ENCODE measurements around the gene IL1A. TPM values are rescaled to one million over a fixed set of nuclear protein-coding genes. Genes with fewer than 3 reads are reported as not detected.
A peak's percentile ranks its signal among the peaks of the same experiment; 100 is the strongest.

Gene IL1A
- total RNA-seq, 1 experiment from 2014 or later = 6.3 TPM

GRCh38 chr2:112805542-112805941 is 21.2 kb upstream of the IL1A start:
- intact Hi-C loops (cut with micrococcal nuclease; ENCODE audit: unreplicated experiment) = loop anchor here (2.0 kb wide), 1 partner anchor 41 kb away; the partner anchor contains the start of gene CKAP2L
- Histone ChIP-seq H3K9me3 (ENCODE audit: low read depth, low read length, poor library complexity, severe bottlenecking) (peaks cover 11% of the 10 kb centered on the region), H3K4me3 (ENCODE audit: low read depth, low read length, poor library complexity, severe bottlenecking) (no peak overlapping the region), H3K4me1 (ENCODE audit: insufficient read depth, low read length, poor library complexity, severe bottlenecking) (no peaks in the 10 kb centered on the region), H3K27me3 (replicated peaks; ENCODE audit: insufficient read depth, low read depth, low read length, poor library complexity) (no peaks in the 10 kb centered on the region), H3K36me3 (ENCODE audit: insufficient read depth, low read length, poor library complexity, severe bottlenecking) (no peaks in the 10 kb centered on the region), H3K27ac (ENCODE audit: low read depth, low read length, poor library complexity, severe bottlenecking) (no peak overlapping the region)
- CTCF ChIA-PET = no interaction called here
- TF ChIP-seq EZH2 (IDR thresholded peaks at IDR 0.05; ENCODE audit: borderline replicate concordance, low read depth, low read length, poor library complexity, severe bottlenecking) = no peak
- no peak for TF ChIP-seq CTCF (conservative IDR thresholded peaks at IDR 0.05; ENCODE audit: low read depth, low read length)
- no peak for DNase-seq (ENCODE audit: low spot score)
- BruUV-seq (replicated peaks) = no TSS peak
- POLR2A ChIA-PET (ENCODE audit: low non-redundant PET) = no interaction called here

GRCh38 chr2:112803691-112804521 is 19.6 kb upstream of the IL1A start:
- Histone ChIP-seq H3K9me3 (ENCODE audit: low read depth, low read length, poor library complexity, severe bottlenecking) (peaks cover 11% of the 10 kb centered on the region), H3K4me3 (ENCODE audit: low read depth, low read length, poor library complexity, severe bottlenecking) (no peak overlapping the region), H3K27me3 (replicated peaks; ENCODE audit: insufficient read depth, low read depth, low read length, poor library complexity) (no peaks in the 10 kb centered on the region), H3K4me1 (ENCODE audit: insufficient read depth, low read length, poor library complexity, severe bottlenecking) (no peaks in the 10 kb centered on the region), H3K36me3 (ENCODE audit: insufficient read depth, low read length, poor library complexity, severe bottlenecking) (no peaks in the 10 kb centered on the region), H3K27ac (ENCODE audit: low read depth, low read length, poor library complexity, severe bottlenecking) (no peak overlapping the region)
- intact Hi-C loops (cut with micrococcal nuclease; ENCODE audit: unreplicated experiment) = loop anchor here (2.0 kb wide), 1 partner anchor 39 kb away; the partner anchor contains the start of gene CKAP2L
- no peak for TF ChIP-seq EZH2 (IDR thresholded peaks at IDR 0.05; ENCODE audit: borderline replicate concordance, low read depth, low read length, poor library complexity, severe bottlenecking)
- no peak for TF ChIP-seq CTCF (conservative IDR thresholded peaks at IDR 0.05; ENCODE audit: low read depth, low read length)
- ChIA-PET POLR2A (ENCODE audit: low non-redundant PET) (no interaction called here), CTCF (no interaction called here)
- DNase-seq (ENCODE audit: low spot score) = no peak
- BruUV-seq (replicated peaks) = no TSS peak

DNA sequence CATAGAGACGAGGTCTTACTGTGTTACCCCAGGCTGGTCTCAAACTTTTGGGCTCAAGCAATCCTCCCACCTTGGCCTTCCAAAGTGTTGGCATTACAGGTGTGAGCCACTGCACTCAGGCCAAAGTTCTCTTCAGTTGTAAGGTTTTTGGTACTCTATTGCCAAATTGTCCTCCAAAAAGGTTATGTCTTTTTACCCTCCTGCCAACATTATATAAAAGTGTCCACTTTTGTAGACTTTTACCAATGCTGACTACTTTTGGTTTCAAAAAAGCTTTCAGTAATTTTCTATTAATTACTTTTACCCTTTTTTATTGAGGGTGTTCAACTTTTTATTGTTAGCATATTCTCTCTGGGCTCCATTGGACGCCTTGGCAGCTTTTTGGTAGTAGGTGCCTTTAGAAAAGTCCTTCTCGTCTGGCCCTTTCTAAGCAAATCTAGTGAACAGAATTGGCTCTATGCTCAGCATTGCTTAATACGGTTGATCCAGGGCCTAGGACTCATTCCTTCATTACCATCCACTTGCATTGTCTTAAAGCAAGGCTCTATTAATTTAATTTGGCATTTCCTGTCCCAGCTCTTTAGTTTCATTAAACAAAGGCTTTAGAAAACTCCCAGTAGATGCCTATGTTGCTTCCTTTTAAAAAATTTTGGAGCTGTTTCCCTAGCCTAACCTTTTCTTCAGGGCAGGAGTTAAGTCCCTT is 16.7 kb upstream of the IL1A start:
- DNase-seq (ENCODE audit: low spot score) = peak; percentile 57
- intact Hi-C loops (cut with micrococcal nuclease; ENCODE audit: unreplicated experiment) = no loop called here
- H3K4me3 ChIP-seq (ENCODE audit: low read depth, low read length, poor library complexity, severe bottlenecking) = no peak overlapping the region
- H3K36me3 ChIP-seq (ENCODE audit: insufficient read depth, low read length, poor library complexity, severe bottlenecking) = no peaks in the 10 kb centered on the region
- TF ChIP-seq EZH2 (IDR thresholded peaks at IDR 0.05; ENCODE audit: borderline replicate concordance, low read depth, low read length, poor library complexity, severe bottlenecking) (no peak), CTCF (conservative IDR thresholded peaks at IDR 0.05; ENCODE audit: low read depth, low read length) (no peak)
- H3K9me3 ChIP-seq (ENCODE audit: low read depth, low read length, poor library complexity, severe bottlenecking) = no peaks in the 10 kb centered on the region
- H3K27me3 ChIP-seq (replicated peaks; ENCODE audit: insufficient read depth, low read depth, low read length, poor library complexity) = no peaks in the 10 kb centered on the region
- CTCF ChIA-PET = no interaction called here
- no TSS peak for BruUV-seq (replicated peaks)
- POLR2A ChIA-PET (ENCODE audit: low non-redundant PET) = no interaction called here
- H3K27ac ChIP-seq (ENCODE audit: low read depth, low read length, poor library complexity, severe bottlenecking) = no peak overlapping the region
- no peaks in the 10 kb centered on the region for H3K4me1 ChIP-seq (ENCODE audit: insufficient read depth, low read length, poor library complexity, severe bottlenecking)
